IMR-90 (cell line): ENCODE results near the gene RASGRF1.

Source experiments
- CTCF ChIP-seq: conservative IDR thresholded peaks from 2 replicates; pipeline ENCODE4 v1.5.1; 2012; ENCODE audit warnings: mild to moderate bottlenecking, low read depth, low read length, improper control_type of control experiment
- FOS ChIP-seq: fragments of 150-350 bp; IDR thresholded peaks from 2 replicates; pipeline ENCODE4 v1.6.1; 2016; ENCODE audit warnings: low read depth, low read length
- RFX5 ChIP-seq: IDR thresholded peaks from 2 replicates; pipeline ENCODE4 v1.8.0; 2012; ENCODE audit warnings: low read depth, mild to moderate bottlenecking, low read length, moderate library complexity

GRCh38 chr15:79018960-79019359 lies 71.6 kb downstream of the RASGRF1 start:
- TF ChIP-seq CTCF (no peak), FOS (no peak), RFX5 (no peak)
